GM18951 (cell line): Measurements from ENCODE around the gene ITPR2.
"Not testable (repeated sequence)": the region's sequence is repeated elsewhere in the genome, so short reads cannot be mapped to it uniquely, and the experiment has no call there.

Experiments used
- POLR2A ChIP-seq: IDR thresholded peaks from 4 replicates; pipeline ENCODE4 v1.6.1; 2011; ENCODE audit warnings: mild to moderate bottlenecking; ENCODE audit not compliant: insufficient read length, insufficient read depth; ENCODE audit errors: extremely low read depth
- in situ Hi-C: fragments of 300-500 bp; cut with MboI; formaldehyde crosslinking; loops from one replicate; pipeline ENCODE4 v1.12.0; 2022; ENCODE audit warnings: low sequenced_read_pairs, mixed read lengths, inconsistent platforms; ENCODE audit not compliant: unreplicated experiment

Gene ITPR2

DNA sequence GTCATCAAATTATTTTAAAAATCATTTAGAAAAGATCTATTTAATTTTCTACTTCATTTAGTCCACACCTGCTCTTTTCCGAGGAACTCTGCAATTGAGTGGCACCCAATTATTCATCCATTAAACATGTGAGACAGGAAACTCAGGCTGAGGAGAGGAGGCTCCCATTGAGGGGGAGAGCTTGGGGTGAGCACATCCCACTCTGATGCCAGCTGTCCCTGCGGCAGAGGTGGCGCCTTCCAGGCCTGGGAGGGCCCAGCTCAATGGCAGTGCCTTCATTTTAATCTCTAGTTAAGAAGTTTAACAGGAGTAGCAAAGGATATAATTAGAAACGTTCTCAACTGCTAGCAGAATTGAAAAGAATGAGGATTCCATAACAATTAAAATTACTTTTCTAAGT is 92.0 kb downstream of the ITPR2 start:
- in situ Hi-C loops: no loop called here
- TF ChIP-seq POLR2A: no peak

DNA sequence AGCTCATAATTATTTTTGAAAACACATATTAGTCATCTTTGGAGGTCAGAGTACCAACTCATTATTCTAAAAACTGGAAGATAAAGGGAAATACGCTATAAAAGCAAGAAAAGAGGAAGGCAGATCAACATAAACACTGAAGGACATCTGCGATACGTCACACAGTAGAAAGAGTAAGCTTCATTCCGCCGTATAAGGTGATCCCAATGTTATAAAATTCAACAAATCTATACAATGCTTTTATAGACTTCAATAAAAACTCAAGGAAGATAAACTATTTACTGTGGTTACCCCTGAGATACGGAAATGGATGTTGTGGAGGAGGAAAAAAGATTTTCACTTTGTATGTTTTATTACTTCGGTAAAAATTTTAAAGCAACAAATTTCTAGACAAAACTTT is 92.6 kb downstream of the ITPR2 start:
- in situ Hi-C loops: no loop called here
- no peak for TF ChIP-seq POLR2A

DNA sequence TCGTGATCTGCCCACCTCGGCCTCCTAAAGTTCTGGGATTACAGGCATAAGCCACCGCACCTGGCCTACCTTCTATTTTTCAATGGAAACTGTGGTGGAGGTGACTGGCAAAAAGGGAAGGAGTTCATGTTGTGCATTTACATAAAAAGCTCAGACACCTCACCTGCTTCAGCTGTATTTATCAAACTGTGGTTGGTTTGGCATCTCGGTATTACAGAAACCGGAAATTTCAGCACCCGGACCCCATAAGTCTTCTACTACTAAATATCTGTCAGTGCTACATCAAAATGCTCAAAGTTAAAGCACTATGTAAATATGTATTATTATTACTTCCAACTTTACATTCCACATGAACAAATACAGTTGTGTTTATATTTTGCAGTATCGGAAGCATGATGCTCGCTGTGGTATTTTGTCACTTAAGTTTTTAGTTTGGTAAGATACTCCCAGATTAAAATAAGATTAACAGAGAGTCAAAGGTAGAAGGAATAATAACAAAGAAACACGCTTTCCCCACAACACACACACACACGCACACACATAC is 95.4 kb downstream of the ITPR2 start:
- no peak for TF ChIP-seq POLR2A
- in situ Hi-C loops: no loop called here

DNA sequence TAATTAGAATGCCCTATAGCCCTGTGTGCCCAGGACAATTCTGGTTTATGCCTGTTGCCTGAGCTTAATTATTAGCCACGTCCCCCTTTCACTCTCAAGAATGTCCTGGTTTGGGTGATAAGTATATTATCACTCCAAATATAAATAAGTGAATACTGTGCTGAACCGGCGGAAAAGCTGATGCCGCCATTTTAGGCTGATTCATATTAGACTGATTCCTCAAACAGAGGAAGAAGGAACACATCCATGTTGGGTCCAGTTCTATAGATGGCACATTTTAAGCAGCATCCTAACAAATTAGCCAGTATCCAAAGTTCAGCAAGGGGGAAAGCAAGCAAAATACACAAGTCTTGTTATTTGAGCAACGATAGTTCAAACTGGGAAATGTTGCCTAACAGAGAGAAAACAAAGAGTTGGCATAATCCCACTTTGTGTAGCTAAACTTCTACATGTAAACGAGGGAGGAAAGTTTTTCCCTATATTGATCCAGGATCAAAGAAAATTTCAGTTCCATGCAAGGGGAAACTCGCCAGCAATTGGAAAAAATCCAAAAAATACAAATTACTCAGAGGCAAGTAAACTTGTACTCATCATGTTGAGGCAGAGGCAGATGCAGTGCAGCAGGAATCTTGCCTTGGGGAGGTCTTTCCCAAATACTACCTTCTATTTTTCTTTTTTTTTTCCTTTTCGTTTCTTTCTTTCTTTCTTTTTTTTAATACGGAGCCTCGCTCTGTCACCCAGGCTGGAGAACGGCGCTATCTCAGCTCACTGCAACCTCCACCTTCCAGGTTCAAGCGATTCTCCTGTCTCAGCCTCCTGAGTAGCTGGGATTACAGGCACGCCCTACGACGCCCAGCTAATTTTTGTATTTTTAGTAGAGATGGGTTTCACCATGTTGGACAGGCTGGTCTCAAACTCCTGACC is 96.2 kb downstream of the ITPR2 start:
- TF ChIP-seq POLR2A: no peak
- in situ Hi-C loops: no loop called here

GRCh38 chr12:26735249-26735639 is 97.8 kb downstream of the ITPR2 start:
- no peak for TF ChIP-seq POLR2A

DNA sequence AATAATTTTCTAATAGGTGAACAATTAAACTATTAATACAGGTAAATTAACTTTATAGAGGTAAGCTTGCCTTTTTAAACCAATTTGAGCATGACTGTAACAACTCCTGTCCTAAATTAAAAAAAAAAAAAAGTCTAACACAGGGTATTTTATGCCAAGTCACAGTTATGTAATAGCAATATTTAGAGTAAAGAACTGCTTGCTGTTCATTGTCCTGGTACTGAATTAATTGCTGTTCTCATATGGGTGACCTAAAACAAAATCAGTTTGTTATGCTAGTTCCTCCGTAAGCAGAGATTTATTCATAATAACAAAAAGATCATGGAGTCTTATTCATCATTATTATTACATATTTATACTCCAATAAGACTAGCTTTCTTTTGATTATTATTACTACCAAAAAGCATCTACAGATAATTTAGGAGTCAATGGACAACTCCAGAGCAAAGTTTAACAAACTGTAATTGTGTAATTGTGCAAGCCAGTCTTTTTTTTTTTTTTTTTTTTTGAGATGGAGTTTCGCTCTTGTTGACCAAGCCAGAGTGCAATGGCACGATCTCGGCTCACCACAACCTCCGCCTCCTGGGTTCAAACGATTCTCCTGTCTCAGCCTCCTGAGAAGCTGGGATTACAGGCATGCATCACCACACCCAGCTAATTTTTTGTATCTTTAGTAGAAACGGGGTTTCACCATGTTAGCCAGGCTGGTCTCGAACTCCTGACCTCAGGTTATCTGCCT is 98.3 kb downstream of the ITPR2 start:
- in situ Hi-C loops: no loop called here
- TF ChIP-seq POLR2A: no peak

More at GRCh38 chr12:26735249-26735639, 97.8 kb downstream of the ITPR2 start:
- in situ Hi-C loops: no loop called here

DNA sequence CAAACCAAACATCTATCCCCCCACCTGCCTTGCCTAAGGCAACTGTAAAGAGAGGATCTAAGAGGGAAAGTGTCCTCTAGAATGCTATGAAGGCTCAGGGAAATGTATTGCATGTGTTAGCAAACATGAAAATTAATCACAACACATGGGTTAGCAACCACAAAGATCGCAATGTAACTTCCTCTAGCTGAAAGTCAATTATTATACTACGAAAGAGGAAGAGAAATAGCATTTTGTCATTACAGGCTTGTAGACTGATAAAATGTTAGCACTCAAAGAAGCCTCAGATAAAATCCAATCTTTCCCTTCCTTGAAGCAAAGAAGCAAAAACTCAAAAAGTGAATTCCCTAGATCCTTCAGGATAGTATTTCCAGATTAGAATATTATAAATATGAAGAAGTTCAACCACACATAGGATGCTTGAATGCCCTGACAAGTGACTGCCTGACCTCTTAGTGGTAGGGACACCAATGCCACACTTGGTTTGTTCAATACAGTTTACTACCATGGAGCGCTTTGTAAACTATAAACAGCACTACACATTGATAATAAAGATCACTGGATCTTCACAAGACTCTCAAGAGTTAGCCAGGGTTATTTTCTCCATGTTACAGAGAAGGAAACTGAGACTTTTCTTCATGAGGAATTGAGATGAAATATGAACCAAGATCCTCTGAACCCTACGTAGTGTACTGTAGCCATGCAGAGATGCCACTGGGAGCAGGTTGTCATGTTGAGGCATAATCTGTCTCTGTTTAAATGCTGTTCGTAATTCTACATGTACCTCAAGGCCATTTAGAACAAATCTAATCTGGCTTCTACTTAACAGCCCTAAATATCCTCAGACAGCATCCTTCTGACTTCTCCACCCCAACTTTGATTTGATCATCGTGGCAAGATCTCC is 100.7 kb downstream of the ITPR2 start:
- in situ Hi-C loops: no loop called here
- TF ChIP-seq POLR2A: no peak

DNA sequence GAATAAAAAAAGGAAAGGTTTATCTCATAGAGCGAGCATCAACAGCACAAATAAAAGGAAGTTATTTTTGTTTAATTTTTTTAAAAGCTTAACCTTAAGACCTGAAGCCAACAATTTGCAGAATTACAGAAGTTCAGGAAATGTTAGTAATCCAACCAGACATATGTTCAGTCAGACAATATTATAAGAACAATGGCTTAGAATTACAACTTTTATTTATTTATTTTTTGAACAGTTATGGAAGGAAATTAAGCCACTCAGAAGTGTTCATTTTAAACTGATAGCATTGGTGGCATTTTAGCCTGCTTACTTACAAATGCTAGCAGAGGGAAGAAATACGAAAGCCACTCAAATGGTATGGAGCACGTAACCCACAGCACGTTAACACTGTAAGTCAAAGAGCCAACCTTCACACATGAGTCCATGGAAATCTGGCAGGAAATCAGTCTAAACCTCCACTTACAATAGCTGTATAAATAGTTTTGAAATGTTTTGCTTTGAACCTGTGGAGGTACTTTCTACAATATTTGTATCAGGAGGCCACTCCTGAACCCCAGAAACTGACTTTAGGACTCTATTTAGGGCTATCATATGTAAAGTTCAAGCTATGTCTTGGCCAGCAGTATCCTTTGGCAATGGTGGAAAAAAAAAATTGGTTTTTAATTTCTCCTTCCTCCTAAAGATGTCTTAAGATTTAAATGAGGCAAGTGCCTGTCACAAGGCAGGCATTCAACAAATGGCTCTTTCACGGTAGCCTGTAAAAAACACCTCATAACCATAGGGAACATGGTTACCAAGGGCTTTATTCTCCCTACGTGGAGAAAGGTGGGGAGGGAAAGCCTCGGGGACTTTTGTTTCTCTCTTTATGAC is 102.3 kb downstream of the ITPR2 start:
- in situ Hi-C loops: no loop called here
- TF ChIP-seq POLR2A: no peak

- in situ Hi-C loops: not testable (repeated sequence)
Observed at GRCh38 chr12:26729137-26729671, 103.8 kb downstream of the ITPR2 start.

GRCh38 chr12:26728205-26729050 is 104.6 kb downstream of the ITPR2 start:
- in situ Hi-C loops: no loop called here
- TF ChIP-seq POLR2A: no peak
